HAP-1 (cell line): Measurements from ENCODE around the gene FAM234A.
A peak's percentile ranks its signal among the peaks of the same experiment; 100 is the strongest.

Source experiments
- DNase-seq, 2 experiments: peaks; one replicate each; pipeline ENCODE4 v3.0.0-alpha.2; 2016 to 2020; ENCODE audit warnings: low spot score in 2 of 2
- H3K27me3 ChIP-seq: fragments of 250-450 bp; sonication (Bioruptor Pico); 2 replicates; pipeline ENCODE4 v1.5.1; 2020; ENCODE audit warnings: low read depth, mild to moderate bottlenecking, moderate library complexity
- H3K36me3 ChIP-seq: fragments of 250-450 bp; sonication (Bioruptor Pico); replicated peaks from 2 replicates; pipeline ENCODE4 v1.5.1; 2020; ENCODE audit warnings: mild to moderate bottlenecking
- H3K4me1 ChIP-seq: fragments of 250-450 bp; sonication (Bioruptor Pico); 2 replicates; pipeline ENCODE4 v1.5.1; 2020; ENCODE audit warnings: mild to moderate bottlenecking
- H3K4me3 ChIP-seq: fragments of 250-450 bp; sonication (Bioruptor Pico); 2 replicates; pipeline ENCODE4 v1.5.1; 2020; ENCODE audit warnings: mild to moderate bottlenecking, moderate library complexity
- H3K9me3 ChIP-seq: fragments of 250-450 bp; sonication (Bioruptor Pico); 2 replicates; pipeline ENCODE4 v1.5.1; 2020; ENCODE audit warnings: mild to moderate bottlenecking, moderate library complexity
- in situ Hi-C: fragments of 300-500 bp; cut with MboI; formaldehyde crosslinking; loops from 3 replicates; pipeline ENCODE4 v1.14.3; 2020; ENCODE audit warnings: low sequenced_read_pairs, inconsistent platforms, mixed read lengths

The FAM234A gene

DNA sequence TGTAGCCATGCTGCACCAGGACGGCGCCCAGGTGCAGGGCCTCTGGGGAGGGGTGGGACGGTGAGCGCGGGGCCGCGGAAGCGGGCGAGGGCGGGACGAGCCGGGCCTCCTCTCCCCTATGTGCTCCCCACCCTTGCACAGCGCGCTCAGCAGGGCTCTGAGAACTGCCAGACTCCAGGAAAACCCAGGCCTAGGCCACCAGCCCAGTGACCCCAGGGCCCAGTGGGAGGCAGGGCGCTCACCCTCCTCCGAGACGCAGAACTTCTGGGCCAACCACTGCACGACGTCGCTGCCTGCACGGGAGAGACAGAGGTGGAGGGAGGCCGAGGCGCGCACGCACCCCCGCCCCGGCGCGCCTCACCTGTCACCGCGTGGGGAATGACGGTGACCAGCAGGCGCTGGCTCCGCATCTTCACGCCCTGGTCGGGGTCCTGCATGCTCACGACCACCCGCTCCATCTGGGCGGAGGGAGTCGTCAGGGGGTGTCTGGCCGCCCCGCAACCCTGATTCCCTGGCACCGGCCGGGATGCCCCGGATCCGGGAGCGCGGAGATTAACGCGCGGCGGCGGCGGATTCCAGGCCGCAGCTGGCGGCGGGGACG is 40.5 kb downstream of the FAM234A start:
- DNase-seq: no peak
- no peaks in the 10 kb centered on the region for H3K27me3 ChIP-seq
- in situ Hi-C loops: no loop called here
- H3K4me3 ChIP-seq: no peak overlapping the region
- no peaks in the 10 kb centered on the region for H3K9me3 ChIP-seq
- H3K36me3 ChIP-seq: no peaks in the 10 kb centered on the region
- no peaks in the 10 kb centered on the region; the same call in 1 of the 2 replicates for H3K4me1 ChIP-seq

DNA sequence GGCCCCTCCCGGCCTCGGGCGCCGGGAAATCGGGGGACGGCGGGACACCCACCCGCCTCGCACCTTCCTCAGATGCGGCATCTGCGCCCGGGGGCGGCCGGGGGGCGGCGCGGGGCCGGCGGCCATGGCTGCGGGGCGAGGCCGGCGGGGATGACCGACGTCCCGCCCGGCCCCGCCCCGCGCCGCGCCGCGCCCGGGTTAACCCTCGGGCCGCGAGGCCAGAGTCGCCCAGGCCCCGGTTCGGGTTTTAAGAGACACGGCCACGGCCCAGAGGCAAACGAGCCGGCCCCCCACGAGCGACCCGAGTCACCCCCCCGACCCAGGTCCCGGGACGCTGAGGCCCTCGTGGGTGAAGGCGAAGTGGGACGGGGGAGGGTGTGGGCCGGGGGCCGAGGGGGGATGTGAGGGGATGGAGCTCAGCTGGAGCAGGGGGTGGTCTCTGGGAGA is 41.2 kb downstream of the FAM234A start, which contains the start of gene RGS11:
Gene RGS11 (minus strand): TSS at position 159 of the 447 bp plus-strand sequence. CDS start 33 bp downstream, at position 126.
- Histone ChIP-seq H3K27me3 (no peaks in the 10 kb centered on the region), H3K4me3 (no peak within 1 kb of the TSS), H3K4me1 (no peaks in the 10 kb centered on the region; the same call in none of the 2 replicates), H3K9me3 (no peaks in the 10 kb centered on the region), H3K36me3 (no peaks in the 10 kb centered on the region)
- DNase-seq: no peak
- in situ Hi-C loops: no loop called here

DNA sequence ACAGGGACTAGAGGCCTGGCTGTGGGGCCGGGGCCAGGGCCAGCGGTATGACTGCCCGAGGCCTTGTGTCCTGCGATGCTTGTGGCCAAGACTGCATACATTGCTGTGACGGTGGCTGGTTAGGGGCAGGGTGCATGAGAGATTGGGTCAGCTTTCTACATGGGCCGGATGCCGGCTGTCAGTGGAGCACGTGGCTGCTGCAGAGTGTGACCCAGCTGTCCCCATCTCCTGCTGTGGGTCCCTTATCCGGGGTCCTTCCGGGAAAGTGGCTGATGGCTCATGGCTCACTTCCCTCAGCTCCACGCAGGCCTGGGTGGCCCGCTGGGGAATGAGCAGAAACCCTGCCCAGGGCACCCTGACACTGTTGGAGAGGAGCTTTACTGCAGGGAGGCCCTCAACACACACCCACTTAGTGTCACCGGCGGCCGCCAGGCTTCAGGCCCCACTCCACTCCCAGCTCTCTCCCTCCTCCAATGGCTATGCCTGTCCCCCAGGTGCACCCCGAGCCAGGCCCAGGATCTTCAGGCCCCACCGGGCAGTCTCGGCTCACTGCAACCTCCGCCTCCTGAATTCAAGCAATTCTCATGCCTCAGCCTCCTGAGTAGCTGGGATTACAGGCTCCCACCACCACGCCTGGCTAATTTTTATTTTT is 41.9 kb downstream of the FAM234A start:
- Histone ChIP-seq H3K9me3 (no peaks in the 10 kb centered on the region), H3K4me3 (no peak overlapping the region), H3K4me1 (peaks cover 4% of the 10 kb centered on the region), H3K27me3 (no peaks in the 10 kb centered on the region), H3K36me3 (no peaks in the 10 kb centered on the region)
- DNase-seq: no peak
- in situ Hi-C loops: no loop called here

DNA sequence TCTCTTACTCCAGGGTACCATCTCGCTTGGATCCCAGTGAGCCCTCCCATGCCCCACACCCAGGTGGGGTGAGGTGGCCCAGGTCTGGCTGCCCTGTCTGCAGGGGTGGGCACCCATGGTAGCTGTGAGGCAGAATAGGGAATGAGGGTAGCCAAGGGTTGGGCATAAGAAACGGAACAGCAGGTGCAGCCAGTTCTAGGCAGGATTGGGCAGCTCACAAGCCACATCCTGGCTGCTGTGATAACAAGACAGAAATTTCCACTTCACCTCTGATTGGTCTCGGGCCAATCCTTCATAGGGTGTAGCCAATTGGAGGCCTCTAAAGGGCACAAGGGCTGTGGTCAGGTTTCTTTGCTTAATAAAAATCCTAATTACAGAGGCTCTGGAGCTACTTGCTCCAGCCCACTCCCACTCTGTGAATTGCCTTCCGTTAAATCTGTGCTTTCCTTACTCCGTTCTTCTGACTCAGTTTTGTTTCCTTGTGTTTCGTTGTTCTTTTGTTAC is 44.3 kb downstream of the FAM234A start:
- peaks cover 4% of the 10 kb centered on the region for H3K4me1 ChIP-seq
- H3K9me3 ChIP-seq: no peaks in the 10 kb centered on the region
- H3K4me3 ChIP-seq: no peak overlapping the region
- no peak for DNase-seq
- no peaks in the 10 kb centered on the region for H3K27me3 ChIP-seq
- in situ Hi-C loops: no loop called here
- H3K36me3 ChIP-seq: no peaks in the 10 kb centered on the region

DNA sequence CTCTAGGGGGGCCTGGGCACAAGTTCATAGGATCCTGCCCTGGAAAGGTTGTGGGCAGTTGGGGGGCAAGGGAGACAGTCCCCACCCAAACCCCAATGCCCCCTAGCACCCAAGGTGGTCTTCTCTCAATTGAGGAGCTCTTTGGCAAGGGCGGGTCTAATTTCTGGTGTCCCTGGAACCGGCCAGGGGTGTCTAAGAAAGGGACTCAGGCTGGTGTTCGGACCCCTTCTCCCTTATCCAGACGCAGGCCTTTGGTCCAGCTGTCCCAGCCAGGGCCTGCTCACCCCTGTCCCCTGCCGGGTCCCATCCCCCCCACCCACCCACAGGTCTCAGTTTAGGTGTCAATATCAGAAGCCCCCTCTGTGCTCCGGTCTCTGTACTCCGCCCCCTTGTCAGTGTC is 44.9 kb downstream of the FAM234A start:
- in situ Hi-C loops: no loop called here
- Histone ChIP-seq H3K4me1 (peaks cover 4% of the 10 kb centered on the region), H3K9me3 (no peaks in the 10 kb centered on the region), H3K4me3 (no peak overlapping the region; the same call in 1 of the 2 replicates), H3K27me3 (no peaks in the 10 kb centered on the region), H3K36me3 (peaks cover 2% of the 10 kb centered on the region)
- no peak for DNase-seq

DNA sequence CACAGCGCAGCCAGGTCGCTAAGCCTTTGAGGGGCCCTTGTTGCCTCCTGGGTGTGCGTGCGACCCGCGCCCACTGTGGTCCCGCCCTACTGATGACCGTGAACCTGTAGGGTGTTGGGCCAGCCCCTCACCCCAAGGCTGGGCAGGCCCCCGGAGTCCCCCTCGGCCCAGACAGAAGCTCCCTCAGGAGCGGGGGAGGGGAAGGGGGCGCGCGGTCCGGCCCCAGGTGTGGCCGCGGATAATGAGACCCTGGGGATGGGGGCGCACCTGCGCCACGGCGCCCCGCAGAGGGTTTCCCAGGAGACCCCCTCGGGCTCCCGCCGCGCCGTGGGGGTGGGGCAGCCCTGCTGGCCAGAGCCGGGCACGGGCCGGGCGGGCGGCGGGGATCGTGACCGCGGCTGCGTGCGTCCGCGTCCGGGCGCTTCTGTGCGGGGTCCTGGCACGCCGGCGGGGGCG is 45.4 kb downstream of the FAM234A start:
- Histone ChIP-seq H3K27me3 (no peaks in the 10 kb centered on the region), H3K4me3 (peak overlapping the region; percentile 28), H3K4me1 (peaks cover 4% of the 10 kb centered on the region), H3K36me3 (peaks cover 7% of the 10 kb centered on the region), H3K9me3 (no peaks in the 10 kb centered on the region)
- in situ Hi-C loops: no loop called here
- DNase-seq: no peak

DNA sequence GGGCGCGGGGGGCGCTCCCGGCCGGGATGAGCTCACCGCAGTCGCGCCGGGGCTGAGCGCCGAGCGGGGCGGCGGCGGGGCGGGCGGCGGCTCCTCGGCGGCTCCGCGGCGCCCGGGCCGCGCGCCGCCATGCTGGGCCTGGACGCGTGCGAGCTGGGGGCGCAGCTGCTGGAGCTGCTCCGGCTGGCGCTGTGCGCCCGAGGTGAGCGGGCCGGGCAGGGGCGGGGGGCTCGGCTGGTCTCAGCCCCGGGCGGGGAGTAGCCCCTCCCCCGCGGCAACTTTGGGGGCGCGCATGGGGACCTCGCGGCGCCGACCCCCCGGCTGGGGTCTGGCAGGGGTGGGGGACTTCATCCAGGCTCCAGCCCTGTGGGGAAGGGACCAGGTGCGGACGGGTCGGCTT is 45.9 kb downstream of the FAM234A start, which contains the start of gene ARHGDIG:
Gene ARHGDIG (plus strand): TSS at position 40 of the 400 bp plus-strand sequence. CDS start 90 bp downstream, at position 130.
- in situ Hi-C loops: no loop called here
- Histone ChIP-seq H3K4me3 (peak within 1 kb of the TSS; percentile 43), H3K36me3 (peaks cover 7% of the 10 kb centered on the region), H3K4me1 (peaks cover 4% of the 10 kb centered on the region), H3K9me3 (no peaks in the 10 kb centered on the region), H3K27me3 (no peaks in the 10 kb centered on the region)
- DNase-seq: no peak

DNA sequence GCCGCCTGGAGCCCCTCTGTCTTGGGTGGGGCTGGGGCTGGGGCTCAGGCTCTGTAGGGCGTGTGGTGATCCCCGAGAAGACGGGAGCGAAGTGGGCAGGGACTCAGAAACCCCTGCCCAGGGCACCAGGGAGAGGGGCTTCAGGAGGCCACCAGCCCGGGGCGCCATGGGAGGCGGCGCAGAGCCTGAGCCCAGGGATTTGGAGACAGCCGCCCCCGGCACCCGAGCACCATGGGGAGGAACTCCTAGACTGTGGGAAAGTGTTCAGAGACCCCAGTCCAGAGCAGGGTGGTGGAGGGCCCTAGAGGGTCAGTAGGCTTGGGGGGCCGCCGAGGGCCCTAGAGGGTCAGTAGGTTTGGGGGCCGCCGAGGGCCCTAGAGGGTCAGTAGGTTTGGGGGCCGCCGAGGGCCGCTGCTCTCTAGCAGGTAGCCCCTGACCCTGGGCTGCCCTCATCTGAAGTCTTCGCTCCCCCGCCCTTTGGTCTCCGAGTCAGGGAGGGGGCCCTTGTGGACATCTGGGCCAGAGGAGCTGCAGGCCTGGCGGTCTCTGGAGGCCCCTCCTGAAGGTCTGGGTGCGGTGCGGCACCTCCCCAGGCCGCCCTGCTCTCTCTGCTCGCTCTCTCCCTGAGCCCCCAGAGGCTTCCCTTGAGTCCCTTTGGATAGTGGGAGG is 46.5 kb downstream of the FAM234A start:
- Histone ChIP-seq H3K27me3 (no peaks in the 10 kb centered on the region), H3K4me3 (peak overlapping the region; percentile 43), H3K9me3 (no peaks in the 10 kb centered on the region), H3K36me3 (peaks cover 7% of the 10 kb centered on the region), H3K4me1 (peaks cover 4% of the 10 kb centered on the region)
- DNase-seq: no peak
- in situ Hi-C loops: no loop called here

DNA sequence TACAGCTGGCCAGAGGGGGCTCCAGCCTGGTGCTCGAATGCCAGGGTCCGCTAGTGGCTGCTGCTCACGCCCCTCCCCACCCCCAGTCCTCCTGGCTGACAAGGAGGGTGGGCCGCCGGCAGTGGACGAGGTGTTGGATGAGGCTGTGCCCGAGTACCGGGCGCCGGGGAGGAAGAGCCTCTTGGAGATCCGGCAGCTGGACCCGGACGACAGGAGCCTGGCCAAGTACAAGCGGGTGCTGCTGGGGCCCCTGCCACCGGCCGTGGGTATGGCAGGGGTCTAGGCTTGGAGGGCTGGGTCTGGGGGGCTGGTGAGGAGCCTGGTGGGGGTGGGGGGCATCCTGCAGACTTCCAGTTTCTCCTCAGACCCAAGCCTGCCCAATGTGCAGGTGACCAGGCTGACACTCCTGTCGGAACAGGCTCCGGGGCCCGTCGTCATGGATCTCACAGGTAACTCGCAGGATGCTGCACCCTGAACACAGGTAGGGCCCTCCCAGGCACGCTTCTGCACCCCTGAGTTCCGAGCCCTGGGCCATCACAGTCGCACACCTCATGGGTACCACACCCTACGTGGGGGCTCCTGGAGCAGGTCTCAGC is 47.1 kb downstream of the FAM234A start:
- Histone ChIP-seq H3K27me3 (no peaks in the 10 kb centered on the region), H3K9me3 (no peaks in the 10 kb centered on the region), H3K4me1 (peaks cover 4% of the 10 kb centered on the region), H3K36me3 (peaks cover 13% of the 10 kb centered on the region), H3K4me3 (peak overlapping the region; percentile 43; the same call in 1 of the 2 replicates)
- in situ Hi-C loops: no loop called here
- DNase-seq: no peak

DNA sequence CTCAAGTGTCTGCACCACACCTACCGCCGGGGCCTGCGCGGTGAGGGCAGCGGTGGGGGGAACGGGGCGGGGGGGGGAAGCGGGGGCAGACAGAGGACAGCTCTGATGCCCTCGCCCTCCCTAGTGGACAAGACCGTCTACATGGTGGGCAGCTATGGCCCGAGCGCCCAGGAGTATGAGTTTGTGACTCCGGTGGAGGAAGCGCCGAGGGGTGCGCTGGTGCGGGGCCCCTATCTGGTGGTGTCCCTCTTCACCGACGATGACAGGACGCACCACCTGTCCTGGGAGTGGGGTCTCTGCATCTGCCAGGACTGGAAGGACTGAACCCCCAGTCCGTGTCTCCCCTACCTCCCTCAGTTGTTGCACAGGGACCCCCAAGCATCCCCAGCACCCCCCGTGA is 47.9 kb downstream of the FAM234A start:
- no peak overlapping the region for H3K4me3 ChIP-seq
- H3K27me3 ChIP-seq: no peaks in the 10 kb centered on the region
- in situ Hi-C loops: no loop called here
- no peaks in the 10 kb centered on the region for H3K9me3 ChIP-seq
- H3K4me1 ChIP-seq: peaks cover 4% of the 10 kb centered on the region
- peaks cover 20% of the 10 kb centered on the region for H3K36me3 ChIP-seq
- DNase-seq: no peak

DNA sequence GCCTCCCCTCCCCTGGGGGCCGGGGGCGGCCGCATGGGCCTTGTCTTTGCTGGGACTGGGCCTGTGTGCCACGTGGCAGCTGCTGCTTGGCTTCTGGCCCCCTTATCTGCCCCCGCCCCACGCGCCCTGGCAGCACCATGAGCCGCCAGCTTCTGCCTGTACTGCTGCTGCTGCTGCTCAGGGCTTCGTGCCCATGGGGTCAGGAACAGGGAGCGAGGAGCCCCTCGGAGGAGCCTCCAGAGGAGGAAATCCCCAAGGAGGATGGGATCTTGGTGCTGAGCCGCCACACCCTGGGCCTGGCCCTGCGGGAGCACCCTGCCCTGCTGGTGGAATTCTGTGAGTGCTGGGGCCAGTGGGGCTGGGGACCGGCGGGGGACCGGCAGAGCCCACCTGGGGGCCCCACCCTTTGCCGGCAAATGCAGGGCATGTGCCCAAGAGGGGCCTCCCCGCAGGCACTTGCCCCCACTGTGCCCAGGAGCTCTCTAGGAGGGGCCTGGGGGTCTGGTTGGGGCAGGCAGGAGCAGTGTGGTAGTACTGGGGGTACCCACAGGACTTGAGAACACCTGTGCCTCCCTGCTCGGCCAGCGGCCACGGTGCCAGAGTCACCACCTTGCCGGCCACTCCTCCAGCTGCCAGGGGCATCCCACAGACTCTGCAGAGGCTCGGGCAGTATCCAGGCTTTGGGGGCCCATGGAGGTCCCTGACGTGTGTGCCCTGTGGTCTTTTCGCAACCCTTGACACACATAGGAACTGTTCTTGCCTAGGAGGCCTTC is 48.6 kb downstream of the FAM234A start, which contains the start of gene PDIA2:
Gene PDIA2 (plus strand): TSS at position 132 of the 773 bp plus-strand sequence. CDS start 6 bp downstream, at position 138.
- Histone ChIP-seq H3K4me3 (no peak within 1 kb of the TSS), H3K4me1 (peaks cover 4% of the 10 kb centered on the region), H3K9me3 (no peaks in the 10 kb centered on the region), H3K27me3 (no peaks in the 10 kb centered on the region), H3K36me3 (peaks cover 27% of the 10 kb centered on the region)
- in situ Hi-C loops: no loop called here
- no peak for DNase-seq

DNA sequence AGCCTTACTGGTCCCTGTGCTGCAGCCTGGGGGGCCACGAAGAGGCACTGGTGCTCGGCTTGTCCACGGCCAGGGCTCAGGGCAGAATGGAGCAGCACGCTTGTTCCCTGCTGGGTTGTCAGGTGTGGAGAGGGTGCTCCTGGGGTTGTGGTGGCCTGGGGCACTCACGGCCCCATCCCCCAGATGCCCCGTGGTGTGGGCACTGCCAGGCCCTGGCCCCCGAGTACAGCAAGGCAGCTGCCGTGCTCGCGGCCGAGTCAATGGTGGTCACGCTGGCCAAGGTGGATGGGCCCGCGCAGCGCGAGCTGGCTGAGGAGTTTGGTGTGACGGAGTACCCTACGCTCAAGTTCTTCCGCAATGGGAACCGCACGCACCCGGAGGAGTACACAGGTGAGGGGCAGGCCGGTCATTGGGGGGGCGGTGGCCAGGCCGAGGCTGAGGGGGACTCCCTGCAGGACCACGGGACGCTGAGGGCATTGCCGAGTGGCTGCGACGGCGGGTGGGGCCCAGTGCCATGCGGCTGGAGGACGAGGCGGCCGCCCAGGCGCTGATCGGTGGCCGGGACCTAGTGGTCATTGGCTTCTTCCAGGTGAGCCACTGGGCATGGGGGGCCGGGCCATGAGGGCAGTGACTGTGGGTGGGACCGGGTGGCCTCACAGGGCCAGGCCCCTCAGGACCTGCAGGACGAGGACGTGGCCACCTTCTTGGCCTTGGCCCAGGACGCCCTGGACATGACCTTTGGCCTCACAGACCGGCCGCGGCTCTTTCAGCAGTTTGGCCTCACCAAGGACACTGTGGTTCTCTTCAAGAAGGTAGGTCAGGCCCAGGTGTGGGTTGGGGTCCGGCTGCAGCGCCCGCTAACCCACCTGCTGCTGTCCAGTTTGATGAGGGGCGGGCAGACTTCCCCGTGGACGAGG is 49.8 kb downstream of the FAM234A start:
- Histone ChIP-seq H3K4me3 (no peak overlapping the region), H3K27me3 (no peaks in the 10 kb centered on the region), H3K9me3 (no peaks in the 10 kb centered on the region), H3K36me3 (peaks cover 39% of the 10 kb centered on the region), H3K4me1 (peaks cover 4% of the 10 kb centered on the region)
- in situ Hi-C loops: no loop called here
- no peak for DNase-seq
